GM12878 (cell line): ENCODE results near the gene TREML1. TPM values are rescaled to one million over a fixed set of nuclear protein-coding genes. Genes with fewer than 3 reads are reported as not detected.

Source experiments
- ATAC-seq: fragments of 200-7000 bp; cut with Tn5 transposase; 3 replicates; pipeline ENCODE4 v1.9.1; 2020; ENCODE audit warnings: mild to moderate bottlenecking, moderate library complexity
- BruUV-seq: library from RNA; stranded (reverse); fragments of 400-500 nt; replicated peaks from 2 replicates; lab custom pipeline; 2021; lab: Mats Ljungman, UMichigan
- CTCF ChIA-PET: fragments of 300-600 bp; sonication (Branson Sonifier 250); formaldehyde crosslinking; extraction: SDS; loops from one replicate; lab custom pipeline; 2021; ENCODE audit warnings: inconsistent platforms; lab: Yijun Ruan, JAX
- POLR2A ChIA-PET: fragments of 350-600 bp; formaldehyde crosslinking; extraction: SDS; loops from one replicate; lab custom pipeline; 2021; ENCODE audit warnings: inconsistent platforms; lab: Charles Lee
- RAD21 ChIA-PET: fragments of 300-600 bp; sonication (Branson Sonifier 250); formaldehyde crosslinking; loops from one replicate; lab custom pipeline; 2023; ENCODE audit warnings: antibody characterized with exemption; ENCODE audit not compliant: unreplicated experiment; lab: Charles Lee
- SMC1A ChIA-PET: fragments of 300-600 bp; sonication (Branson Sonifier 250); formaldehyde crosslinking; loops from one replicate; lab custom pipeline; 2023; ENCODE audit not compliant: unreplicated experiment, uncharacterized antibody; lab: Charles Lee
- DNase-seq: peaks from one replicate; pipeline ENCODE4 v3.0.0-alpha.2; 2011; ENCODE audit warnings: low read depth, low spot score
- FAIRE-seq: peaks from 3 replicates; lab custom pipeline; 2011; peaks lifted over from hg19 to GRCh38; lab: Jason Lieb, UNC
- H2AFZ ChIP-seq: 2 replicates; pipeline ENCODE4 v1.6.0; 2011; ENCODE audit warnings: low read depth, low read length, control low read depth; ENCODE audit not compliant: control insufficient read depth
- H3K27ac ChIP-seq: 2 replicates; pipeline ENCODE4 v1.5.1; 2011; ENCODE audit warnings: control low read depth; ENCODE audit not compliant: control insufficient read depth, insufficient read depth
- H3K27me3 ChIP-seq, 2 experiments: replicated peaks in 1 of 2; 2 replicates each; pipeline versions ENCODE4 v1.6.0 to v1.6.1; 2011; ENCODE audit warnings: low read length in 1 of 2; ENCODE audit not compliant: control insufficient read depth in 2 of 2, insufficient read depth in 2 of 2
- H3K36me3 ChIP-seq, 2 experiments: 2 replicates each; pipeline ENCODE4 v1.5.1; 2011; ENCODE audit warnings: low read length in 1 of 2; ENCODE audit not compliant: control insufficient read depth in 2 of 2, insufficient read depth in 2 of 2
- H3K4me1 ChIP-seq: 2 replicates; pipeline ENCODE4 v1.6.1; 2011; ENCODE audit warnings: mild to moderate bottlenecking, low read length, moderate library complexity, mixed read lengths; ENCODE audit not compliant: control insufficient read depth, insufficient read depth
- H3K4me2 ChIP-seq: 2 replicates; pipeline ENCODE4 v1.6.0; 2011; ENCODE audit warnings: control low read depth; ENCODE audit not compliant: control insufficient read depth, insufficient read depth
- H3K4me3 ChIP-seq: fragments of 200-600 bp; sonication (generic); 2 replicates; pipeline ENCODE4 v1.5.1; 2016
- H3K79me2 ChIP-seq: 2 replicates; pipeline ENCODE4 v1.6.0; 2011; ENCODE audit warnings: low read length; ENCODE audit not compliant: control insufficient read depth, insufficient read depth
- H3K9ac ChIP-seq: 2 replicates; pipeline ENCODE4 v1.8.0; 2011; ENCODE audit warnings: low read length, control low read depth, mixed read lengths; ENCODE audit not compliant: control insufficient read depth, insufficient read depth
- H3K9me3 ChIP-seq: replicated peaks from 3 replicates; pipeline ENCODE4 v1.5.1; 2011; ENCODE audit warnings: mild to moderate bottlenecking, low read length; ENCODE audit not compliant: control insufficient read depth, insufficient read depth
- H4K20me1 ChIP-seq: 2 replicates; pipeline ENCODE4 v1.6.0; 2011; ENCODE audit not compliant: control insufficient read depth, insufficient read depth
- MAX ChIP-seq: IDR thresholded peaks from 2 replicates; pipeline ENCODE4 v1.6.1; 2012; ENCODE audit warnings: low read depth, low read length, improper control_type of control experiment
- POLR2AphosphoS2 ChIP-seq: IDR thresholded peaks from 2 replicates; pipeline ENCODE4 v1.6.1; 2011; ENCODE audit warnings: low read depth, mild to moderate bottlenecking, low read length, improper control_type of control experiment, moderate library complexity
- whole genome bisulfite sequencing: methylation state at CpG from one replicate; pipeline ENCODE4 v1.1.6; 2016; ENCODE audit warnings: low lambda C conversion rate; ENCODE audit not compliant: insufficient replicate concordance, insufficient coverage; ENCODE audit errors: missing lambda C conversion rate; 5-methylcytosine and 5-hydroxymethylcytosine counted together
- in situ Hi-C: fragments of 300-500 bp; cut with MboI; formaldehyde crosslinking; loops from 9 replicates; pipeline ENCODE4 v1.14.3; 2018; ENCODE audit warnings: mixed read lengths
- intact Hi-C: fragments of 100-400 bp; cut with micrococcal nuclease; formaldehyde crosslinking; loops from one replicate; pipeline ENCODE4 v1.14.2; 2022; ENCODE audit not compliant: unreplicated experiment
- polyA plus RNA-seq, 11 experiments: library from polyadenylated mRNA; depleted of rRNA in 4 of 11; unstranded in 6 of 11; stranded (reverse) in 5 of 11; fragments of >200 nt; fragmentation: Nextera tagmentation in 4 of 11; fragmentation: Illumina TruSeq in 1 of 11; extraction: Ambion mirVana in 4 of 11; extraction: Trizol in 1 of 11; gene quantifications; 1 replicate in 1 of 11; 2 replicates in 10 of 11; pipeline versions ENCODE4 v1.2.1 to v1.2.3, GENCODE V29; 2011 to 2016; ENCODE audit warnings: inconsistent platforms in 2 of 11, missing spikeins in 2 of 11, low read depth in 1 of 11
- total RNA-seq, 4 experiments: library from RNA; depleted of rRNA in 3 of 4; stranded (reverse); fragments of >200 nt in 3 of 4; fragmentation: Illumina TruSeq in 1 of 4; extraction: Trizol in 1 of 4; gene quantifications; 2 replicates each; pipeline versions ENCODE4 v1.2.1 to v1.2.3, GENCODE V29; 2013 to 2021

TREML1 gene
- total and polyA plus RNA-seq, 10 of the 15 experiments (the other 5 are each of a cell fraction or from before 2014, with no cell fraction given): 0.21 TPM; not detected in 9

- in situ Hi-C loops: no loop called here
- CTCF ChIA-PET: no interaction called here
- Histone ChIP-seq H3K79me2 (no peaks in the 10 kb centered on the region), H4K20me1 (no peaks in the 10 kb centered on the region), H3K27ac (no peak overlapping the region), H3K9ac (no peak overlapping the region), H3K4me2 (no peak overlapping the region), H3K4me3 (no peak overlapping the region), H3K4me1 (no peaks in the 10 kb centered on the region), H3K9me3 (no peaks in the 10 kb centered on the region), H3K36me3 (peaks cover 7 to 32% of the 10 kb centered on the region in 2 experiments), H3K27me3 (no peaks in the 10 kb centered on the region), H2AFZ (no peak overlapping the region)
- intact Hi-C loops: no loop called here
- POLR2A ChIA-PET: no interaction called here
- TF ChIP-seq MAX (no peak), POLR2AphosphoS2 (0 out of 2 replicates have a peak, but pooled peaks have one; percentile 19)
- no TSS peak for BruUV-seq
- ATAC-seq: no peak
- WGBS: 98% methylated on average over 42 of the region's 42 CpGs
- RAD21 ChIA-PET: no interaction called here
- SMC1A ChIA-PET: interaction anchor here (1.0 kb wide), 1 partner anchor 82 kb away, joined by 4 read pairs; no protein-coding TSS in a partner anchor
- no peak for DNase-seq
- FAIRE-seq: no peak
Measured at GRCh38 chr6:41100871-41101287, 53.3 kb downstream of the TREML1 start.

Other genes with a start within 250 kb of the TREML1 start
Only the 7 nearest of the 10 such genes appear.
- gene TSPO2, start 111.9 kb downstream of the TREML1 start, total RNA-seq (2014; rRNA removed): not detected in 2 replicates
- not detected in 2 replicates for gene TSPO2, start 111.9 kb downstream of the TREML1 start, total RNA-seq (2014; rRNA removed; fragmentation: Illumina TruSeq; extraction: Trizol)
- gene TSPO2, start 111.9 kb downstream of the TREML1 start, total RNA-seq (2021): not detected in 2 replicates
- gene TSPO2, start 111.9 kb downstream of the TREML1 start, polyA plus RNA-seq (2011; rRNA removed): not detected in 2 replicates
- gene TSPO2, start 111.9 kb downstream of the TREML1 start, polyA plus RNA-seq (2014; fragmentation: Illumina TruSeq; extraction: Trizol): not detected in 2 replicates
- not detected for gene TSPO2, start 111.9 kb downstream of the TREML1 start, polyA plus RNA-seq (2014; fragmentation: Nextera tagmentation; extraction: Ambion mirVana)
- not detected in 2 replicates for gene TSPO2, start 111.9 kb downstream of the TREML1 start, polyA plus RNA-seq (2014; rRNA removed)
- gene TSPO2, start 111.9 kb downstream of the TREML1 start, polyA plus RNA-seq (2016; fragmentation: Nextera tagmentation; extraction: Ambion mirVana): not detected
- gene APOBEC2, start 101.1 kb downstream of the TREML1 start, total RNA-seq (2014; rRNA removed): not detected in 2 replicates
- not detected in 2 replicates for gene APOBEC2, start 101.1 kb downstream of the TREML1 start, total RNA-seq (2014; rRNA removed; fragmentation: Illumina TruSeq; extraction: Trizol)
- gene APOBEC2, start 101.1 kb downstream of the TREML1 start, total RNA-seq (2021): not detected in 2 replicates
- gene APOBEC2, start 101.1 kb downstream of the TREML1 start, polyA plus RNA-seq (2011; rRNA removed): not detected in 2 replicates
- not detected in 2 replicates for gene APOBEC2, start 101.1 kb downstream of the TREML1 start, polyA plus RNA-seq (2014; fragmentation: Illumina TruSeq; extraction: Trizol)
- 1 to 10 TPM in 1 of 2 experiments, under 1 TPM in 1; 0.11 to 1.4 TPM for gene APOBEC2, start 101.1 kb downstream of the TREML1 start, polyA plus RNA-seq (2014; fragmentation: Nextera tagmentation; extraction: Ambion mirVana)
- gene APOBEC2, start 101.1 kb downstream of the TREML1 start, polyA plus RNA-seq (2014; rRNA removed): not detected in 2 replicates
- 1 to 10 TPM in 1 of 2 experiments, under 1 TPM in 1; 0.71 to 1.0 TPM for gene APOBEC2, start 101.1 kb downstream of the TREML1 start, polyA plus RNA-seq (2016; fragmentation: Nextera tagmentation; extraction: Ambion mirVana)
- gene OARD1, start 82.0 kb downstream of the TREML1 start, total RNA-seq (2014; rRNA removed): 19.0 and 23.3 TPM in 2 replicates
- gene OARD1, start 82.0 kb downstream of the TREML1 start, total RNA-seq (2014; rRNA removed; fragmentation: Illumina TruSeq; extraction: Trizol): 35.2 and 36.1 TPM in 2 replicates
- gene OARD1, start 82.0 kb downstream of the TREML1 start, total RNA-seq (2021): 23.7 and 29.9 TPM in 2 replicates
- gene OARD1, start 82.0 kb downstream of the TREML1 start, polyA plus RNA-seq (2011; rRNA removed): 43.4 and 64.9 TPM in 2 replicates
- gene OARD1, start 82.0 kb downstream of the TREML1 start, polyA plus RNA-seq (2014; fragmentation: Illumina TruSeq; extraction: Trizol): 43.8 and 51.6 TPM in 2 replicates
- gene OARD1, start 82.0 kb downstream of the TREML1 start, polyA plus RNA-seq (2014; fragmentation: Nextera tagmentation; extraction: Ambion mirVana): 10 to 100 TPM; 43.9 to 49.1 TPM
- gene OARD1, start 82.0 kb downstream of the TREML1 start, polyA plus RNA-seq (2014; rRNA removed): 29.5 and 35.5 TPM in 2 replicates
- gene OARD1, start 82.0 kb downstream of the TREML1 start, polyA plus RNA-seq (2016; fragmentation: Nextera tagmentation; extraction: Ambion mirVana): 10 to 100 TPM; 56.9 to 63.5 TPM
- gene NFYA, start 81.4 kb downstream of the TREML1 start, total RNA-seq (2014; rRNA removed): 20.4 and 23.6 TPM in 2 replicates
- gene NFYA, start 81.4 kb downstream of the TREML1 start, total RNA-seq (2014; rRNA removed; fragmentation: Illumina TruSeq; extraction: Trizol): 18.5 and 20.1 TPM in 2 replicates
- gene NFYA, start 81.4 kb downstream of the TREML1 start, total RNA-seq (2021): 25.6 and 27.4 TPM in 2 replicates
- gene NFYA, start 81.4 kb downstream of the TREML1 start, polyA plus RNA-seq (2011; rRNA removed): 14.6 and 19.4 TPM in 2 replicates
- gene NFYA, start 81.4 kb downstream of the TREML1 start, polyA plus RNA-seq (2014; fragmentation: Illumina TruSeq; extraction: Trizol): 35.3 and 36.5 TPM in 2 replicates
- 1 to 10 TPM; 6.4 to 7.3 TPM for gene NFYA, start 81.4 kb downstream of the TREML1 start, polyA plus RNA-seq (2014; fragmentation: Nextera tagmentation; extraction: Ambion mirVana)
- 25.7 and 30.0 TPM in 2 replicates for gene NFYA, start 81.4 kb downstream of the TREML1 start, polyA plus RNA-seq (2014; rRNA removed)
- 10 to 100 TPM; 17.4 to 18.9 TPM for gene NFYA, start 81.4 kb downstream of the TREML1 start, polyA plus RNA-seq (2016; fragmentation: Nextera tagmentation; extraction: Ambion mirVana)
- not detected in 2 replicates for gene TREM2, start 8.8 kb upstream of the TREML1 start, total RNA-seq (2014; rRNA removed)
- not detected in 2 replicates for gene TREM2, start 8.8 kb upstream of the TREML1 start, total RNA-seq (2014; rRNA removed; fragmentation: Illumina TruSeq; extraction: Trizol)
- not detected in 2 replicates for gene TREM2, start 8.8 kb upstream of the TREML1 start, total RNA-seq (2021)
- not detected in 2 replicates for gene TREM2, start 8.8 kb upstream of the TREML1 start, polyA plus RNA-seq (2011; rRNA removed)
- not detected in 2 replicates for gene TREM2, start 8.8 kb upstream of the TREML1 start, polyA plus RNA-seq (2014; fragmentation: Illumina TruSeq; extraction: Trizol)
- not detected for gene TREM2, start 8.8 kb upstream of the TREML1 start, polyA plus RNA-seq (2014; fragmentation: Nextera tagmentation; extraction: Ambion mirVana)
- not detected in 2 replicates for gene TREM2, start 8.8 kb upstream of the TREML1 start, polyA plus RNA-seq (2014; rRNA removed)
- gene TREM2, start 8.8 kb upstream of the TREML1 start, polyA plus RNA-seq (2016; fragmentation: Nextera tagmentation; extraction: Ambion mirVana): not detected
- gene TREML2, start 46.8 kb upstream of the TREML1 start, total RNA-seq (2014; rRNA removed): 9.1 and 11.0 TPM in 2 replicates
- gene TREML2, start 46.8 kb upstream of the TREML1 start, total RNA-seq (2014; rRNA removed; fragmentation: Illumina TruSeq; extraction: Trizol): 6.1 and 6.6 TPM in 2 replicates
- 6.8 and 8.2 TPM in 2 replicates for gene TREML2, start 46.8 kb upstream of the TREML1 start, total RNA-seq (2021)
- gene TREML2, start 46.8 kb upstream of the TREML1 start, polyA plus RNA-seq (2011; rRNA removed): 1.2 and 1.7 TPM in 2 replicates
- 5.9 and 9.0 TPM in 2 replicates for gene TREML2, start 46.8 kb upstream of the TREML1 start, polyA plus RNA-seq (2014; fragmentation: Illumina TruSeq; extraction: Trizol)
- gene TREML2, start 46.8 kb upstream of the TREML1 start, polyA plus RNA-seq (2014; fragmentation: Nextera tagmentation; extraction: Ambion mirVana): under 1 TPM; 0.49 to 0.79 TPM
- 7.0 and 7.2 TPM in 2 replicates for gene TREML2, start 46.8 kb upstream of the TREML1 start, polyA plus RNA-seq (2014; rRNA removed)
- 1 to 10 TPM; 7.4 to 7.7 TPM for gene TREML2, start 46.8 kb upstream of the TREML1 start, polyA plus RNA-seq (2016; fragmentation: Nextera tagmentation; extraction: Ambion mirVana)
- gene TREML4, start 74.0 kb upstream of the TREML1 start, total RNA-seq (2014; rRNA removed): not detected in 2 replicates
- not detected in 2 replicates for gene TREML4, start 74.0 kb upstream of the TREML1 start, total RNA-seq (2014; rRNA removed; fragmentation: Illumina TruSeq; extraction: Trizol)
- not detected in 2 replicates for gene TREML4, start 74.0 kb upstream of the TREML1 start, total RNA-seq (2021)
- 0.03 TPM in 1 of 2 replicates, not detected in the other for gene TREML4, start 74.0 kb upstream of the TREML1 start, polyA plus RNA-seq (2011; rRNA removed)
- not detected in 2 replicates for gene TREML4, start 74.0 kb upstream of the TREML1 start, polyA plus RNA-seq (2014; fragmentation: Illumina TruSeq; extraction: Trizol)
- gene TREML4, start 74.0 kb upstream of the TREML1 start, polyA plus RNA-seq (2014; fragmentation: Nextera tagmentation; extraction: Ambion mirVana): not detected
- gene TREML4, start 74.0 kb upstream of the TREML1 start, polyA plus RNA-seq (2014; rRNA removed): not detected in 2 replicates
- gene TREML4, start 74.0 kb upstream of the TREML1 start, polyA plus RNA-seq (2016; fragmentation: Nextera tagmentation; extraction: Ambion mirVana): not detected